Esophagus muscularis mucosa (tissue), 4 donors: ENCODE data around the gene PSMA5. TPM values are rescaled to one million over a fixed set of nuclear protein-coding genes. Genes with fewer than 3 reads are reported as not detected.
A peak's percentile ranks its signal among the peaks of the same experiment; 100 is the strongest.

Experiments used
- DNase-seq: peaks from one replicate; pipeline ENCODE4 v3.0.0-alpha.2; 2017; ENCODE audit errors: extremely low spot score
- H3K27ac ChIP-seq, 4 donors: fragments of 200-600 bp; sonication (generic); replicated peaks in 1 of 4; 1 replicate in 3 of 4; 2 replicates in 1 of 4; pipeline ENCODE4 v1.5.1; 2016 to 2019; ENCODE audit warnings: mild to moderate bottlenecking in 1 of 4
- H3K27me3 ChIP-seq, 4 donors: fragments of 200-600 bp; sonication (generic); one replicate each; pipeline versions ENCODE4 v1.5.1 to v1.6.0; 2016 to 2019
- H3K36me3 ChIP-seq, 4 donors: fragments of 200-600 bp; sonication (generic); one replicate each; pipeline ENCODE4 v1.5.1; 2016 to 2019
- H3K4me1 ChIP-seq, 4 donors: fragments of 200-600 bp; sonication (generic); one replicate each; pipeline ENCODE4 v1.5.1; 2016 to 2019
- H3K4me3 ChIP-seq, 4 donors: fragments of 200-600 bp; sonication (generic); 1 replicate in 2 of 4; 2 replicates in 2 of 4; pipeline ENCODE4 v1.5.1; 2016 to 2019; ENCODE audit warnings: mild to moderate bottlenecking in 4 of 4, moderate library complexity in 1 of 4
- H3K9me3 ChIP-seq, 4 donors: fragments of 200-600 bp; sonication (generic); 1 replicate in 3 of 4; 2 replicates in 1 of 4; pipeline ENCODE4 v1.5.1; 2016 to 2019
- EP300 ChIP-seq: sonication (generic); formaldehyde crosslinking; IDR thresholded peaks from one replicate; pipeline ENCODE4 v1.6.1; 2017; ENCODE audit warnings: antibody characterized with exemption
- POLR2A ChIP-seq: fragments of 450-650 bp; IDR thresholded peaks from one replicate; pipeline ENCODE4 v1.6.1; 2017; ENCODE audit warnings: antibody characterized with exemption, moderate library complexity, mild to moderate bottlenecking, low read depth
- POLR2AphosphoS5 ChIP-seq, 2 donors: sonication (generic); formaldehyde crosslinking; IDR thresholded peaks; one replicate each; pipeline ENCODE4 v1.6.1; 2017; ENCODE audit warnings: antibody characterized with exemption in 2 of 2
- WGBS: methylation state at CpG from one replicate; pipeline ENCODE4 v1.1.5; 2018; 5-methylcytosine and 5-hydroxymethylcytosine counted together
- intact Hi-C: fragments of 100-400 bp; cut with DNase I; formaldehyde crosslinking; loops from one replicate; pipeline ENCODE4 v1.15.1; 2023
- total RNA-seq, 4 donors: library from RNA; depleted of rRNA; stranded (reverse); fragments of >200 nt; gene quantifications; one replicate each; pipeline versions ENCODE4 v1.1.0 to v1.2.1, GENCODE V29; 2016
- TF ChIP-seq, protein P1 (sequence below), 3 experiments: fragments of 200-600 bp in 2 of 3; fragments of 450-650 bp in 1 of 3; sonication (generic) in 2 of 3; IDR thresholded peaks; one replicate each; pipeline ENCODE4 v1.5.1; 2017 to 2019; ENCODE audit warnings: antibody characterized with exemption in 3 of 3, mild to moderate bottlenecking in 2 of 3, moderate library complexity in 1 of 3

The PSMA5 gene
- total RNA-seq, 4 donors from 2014 or later: 15.8 to 29.8 (median 27.4) TPM

GRCh38 chr1:109444346-109444745 lies 18.1 kb upstream of the PSMA5 start:
- WGBS: 88% methylated on average over 1 of the region's 1 CpG
- H3K27ac ChIP-seq: no peak overlapping the region

GRCh38 chr1:109443476-109443875 lies 17.2 kb upstream of the PSMA5 start:
- no peak overlapping the region for H3K27ac ChIP-seq
- peaks cover 0 to 27% (median 3%) of the 10 kb centered on the region in 4 donors for H3K27me3 ChIP-seq
- TF ChIP-seq POLR2A (no peak), POLR2AphosphoS5 (IDR thresholded peaks at IDR 0.05) (no peak), EP300 (no peak)
- TF ChIP-seq, protein P1, sequence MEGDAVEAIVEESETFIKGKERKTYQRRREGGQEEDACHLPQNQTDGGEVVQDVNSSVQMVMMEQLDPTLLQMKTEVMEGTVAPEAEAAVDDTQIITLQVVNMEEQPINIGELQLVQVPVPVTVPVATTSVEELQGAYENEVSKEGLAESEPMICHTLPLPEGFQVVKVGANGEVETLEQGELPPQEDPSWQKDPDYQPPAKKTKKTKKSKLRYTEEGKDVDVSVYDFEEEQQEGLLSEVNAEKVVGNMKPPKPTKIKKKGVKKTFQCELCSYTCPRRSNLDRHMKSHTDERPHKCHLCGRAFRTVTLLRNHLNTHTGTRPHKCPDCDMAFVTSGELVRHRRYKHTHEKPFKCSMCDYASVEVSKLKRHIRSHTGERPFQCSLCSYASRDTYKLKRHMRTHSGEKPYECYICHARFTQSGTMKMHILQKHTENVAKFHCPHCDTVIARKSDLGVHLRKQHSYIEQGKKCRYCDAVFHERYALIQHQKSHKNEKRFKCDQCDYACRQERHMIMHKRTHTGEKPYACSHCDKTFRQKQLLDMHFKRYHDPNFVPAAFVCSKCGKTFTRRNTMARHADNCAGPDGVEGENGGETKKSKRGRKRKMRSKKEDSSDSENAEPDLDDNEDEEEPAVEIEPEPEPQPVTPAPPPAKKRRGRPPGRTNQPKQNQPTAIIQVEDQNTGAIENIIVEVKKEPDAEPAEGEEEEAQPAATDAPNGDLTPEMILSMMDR (IDR thresholded peaks at IDR 0.05): no peak
- intact Hi-C loops: no loop called here
- peaks cover 0 to 4% (median 0%) of the 10 kb centered on the region in 4 donors for H3K4me1 ChIP-seq
- H3K9me3 ChIP-seq: no peaks in the 10 kb centered on the region
- no peak overlapping the region for H3K4me3 ChIP-seq
- no peaks in the 10 kb centered on the region for H3K36me3 ChIP-seq
- no peak for DNase-seq
- 57% methylated on average over 2 of the region's 2 CpGs for WGBS

More at GRCh38 chr1:109444346-109444745, 18.1 kb upstream of the PSMA5 start:
- H3K27me3 ChIP-seq: peaks cover 0 to 27% (median 3%) of the 10 kb centered on the region in 4 donors
- H3K9me3 ChIP-seq: no peaks in the 10 kb centered on the region
- H3K4me3 ChIP-seq: no peak overlapping the region
- peak; percentile 45 for DNase-seq
- no peak for TF ChIP-seq EP300
- TF ChIP-seq POLR2A: no peak
- TF ChIP-seq POLR2AphosphoS5 (IDR thresholded peaks at IDR 0.05): no peak
- TF ChIP-seq, protein P1 (IDR thresholded peaks at IDR 0.05): no peak
- intact Hi-C loops: no loop called here
- H3K36me3 ChIP-seq: no peaks in the 10 kb centered on the region
- H3K4me1 ChIP-seq: no peaks in the 10 kb centered on the region

- Histone ChIP-seq H3K27me3 (peaks cover 0 to 24% (median 3%) of the 10 kb centered on the region in 4 donors), H3K27ac (no peak overlapping the region), H3K4me3 (no peak overlapping the region), H3K9me3 (no peaks in the 10 kb centered on the region), H3K36me3 (no peaks in the 10 kb centered on the region), H3K4me1 (peaks cover 0 to 4% (median 0%) of the 10 kb centered on the region in 4 donors)
- WGBS: 33% methylated on average over 1 of the region's 1 CpG
- intact Hi-C loops: no loop called here
- TF ChIP-seq, protein P1 (IDR thresholded peaks at IDR 0.05): no peak
- no peak for TF ChIP-seq POLR2AphosphoS5 (IDR thresholded peaks at IDR 0.05)
- no peak for TF ChIP-seq POLR2A
- no peak for DNase-seq
Measured at GRCh38 chr1:109441069-109441468, 14.8 kb upstream of the PSMA5 start.

DNA sequence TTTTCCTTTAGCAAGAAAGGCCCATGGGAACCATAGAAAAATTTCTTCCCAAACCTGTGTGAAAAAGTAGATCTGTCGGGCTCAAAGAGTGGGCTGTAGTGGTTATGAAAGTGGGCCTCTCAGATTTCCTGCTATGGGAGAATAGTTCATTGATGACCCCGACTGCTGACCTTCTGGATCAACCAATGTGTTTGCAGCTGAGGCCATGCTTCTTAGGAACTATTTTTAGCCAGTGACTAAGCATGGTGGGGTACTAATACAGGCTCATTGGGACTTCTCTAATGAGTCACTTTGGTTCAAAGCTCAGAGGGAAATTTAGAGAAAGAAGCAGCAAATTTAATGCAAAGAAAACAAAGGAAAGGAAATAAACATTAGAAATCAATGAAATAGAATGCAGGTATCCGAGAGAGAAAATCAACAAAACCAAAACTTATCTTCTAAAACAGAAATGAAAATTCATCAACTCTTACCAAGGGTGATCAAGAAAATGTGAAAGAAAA lies 12.6 kb upstream of the PSMA5 start:
- Histone ChIP-seq H3K9me3 (no peaks in the 10 kb centered on the region), H3K27me3 (peaks cover 0 to 16% (median 3%) of the 10 kb centered on the region in 4 donors), H3K4me3 (no peak overlapping the region), H3K36me3 (no peaks in the 10 kb centered on the region), H3K4me1 (peaks cover 0 to 4% (median 0%) of the 10 kb centered on the region in 4 donors), H3K27ac (no peak overlapping the region)
- no peak for DNase-seq
- TF ChIP-seq POLR2AphosphoS5 (IDR thresholded peaks at IDR 0.05): no peak
- 72% methylated on average over 3 of the region's 3 CpGs for WGBS
- intact Hi-C loops: no loop called here

DNA sequence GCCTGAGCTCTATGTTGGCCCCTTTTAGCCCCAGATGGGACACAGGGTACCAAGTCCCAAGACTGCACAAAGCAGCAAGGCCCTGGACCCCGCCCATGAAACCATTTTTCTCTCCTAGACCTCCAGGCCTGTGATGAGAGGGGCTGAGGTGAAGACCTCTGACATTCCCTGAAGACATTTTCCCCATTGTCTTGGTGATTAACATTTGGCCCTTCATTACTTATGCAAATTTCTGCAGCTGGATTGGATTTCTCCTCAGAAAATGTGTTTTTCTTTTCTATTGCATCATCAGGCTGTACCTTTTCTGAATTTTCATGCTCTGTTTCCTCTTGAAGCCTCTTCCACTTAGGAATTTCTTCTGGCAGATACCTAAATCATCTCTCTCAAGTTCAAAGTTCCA lies 8.2 kb upstream of the PSMA5 start:
- Histone ChIP-seq H3K9me3 (no peaks in the 10 kb centered on the region), H3K27me3 (no peaks in the 10 kb centered on the region), H3K36me3 (no peaks in the 10 kb centered on the region), H3K4me3 (no peak overlapping the region), H3K27ac (no peak overlapping the region), H3K4me1 (peaks cover 0 to 13% (median 4%) of the 10 kb centered on the region in 4 donors)
- intact Hi-C loops: no loop called here
- WGBS: 88% methylated on average over 1 of the region's 1 CpG
- TF ChIP-seq POLR2AphosphoS5 (IDR thresholded peaks at IDR 0.05) (no peak), POLR2A (no peak), EP300 (no peak)
- TF ChIP-seq, protein P1 (IDR thresholded peaks at IDR 0.05): no peak
- no peak for DNase-seq
